ENCODE results near the gene DGAT2.

Gene DGAT2

DNA sequence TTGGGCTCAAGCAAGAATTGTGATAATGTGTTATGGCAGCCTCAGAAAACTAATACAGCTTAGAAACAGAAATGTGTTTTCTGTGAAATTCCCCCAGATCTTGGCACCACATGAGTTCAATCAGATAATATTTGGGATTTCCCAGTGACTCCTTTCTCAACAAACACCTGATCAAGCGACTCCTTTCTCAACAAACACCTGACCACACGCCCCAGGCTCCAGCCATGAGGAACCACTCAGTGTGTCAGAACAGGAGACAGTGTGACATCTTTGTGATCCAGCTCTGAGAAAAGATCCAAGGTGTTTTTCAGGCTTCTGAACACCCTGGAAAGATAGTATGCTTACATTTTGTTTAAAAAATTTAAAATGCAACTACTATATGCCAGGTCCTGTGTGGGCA, 44.5 kb downstream of the DGAT2 start:
- no peaks in the 10 kb centered on the region for H3K9me3 ChIP-seq (ENCODE audit: control insufficient read depth, insufficient read depth, low read depth, low read length)
- no peaks in the 10 kb centered on the region for H3K4me1 ChIP-seq (ENCODE audit: control insufficient read depth, insufficient read depth, low read length)
- TF ChIP-seq ZXDB (tag by site-specific recombination; IDR thresholded peaks at IDR 0.05) (no peak), GLI4 (tag by site-specific recombination; IDR thresholded peaks at IDR 0.05) (no peak), ZNF248 (tag by site-specific recombination; IDR thresholded peaks at IDR 0.05) (no peak), ZBTB21 (tag by site-specific recombination; IDR thresholded peaks at IDR 0.05) (no peak), MYNN (tag by site-specific recombination; IDR thresholded peaks at IDR 0.05; ENCODE audit: borderline replicate concordance) (no peak), ZNF596 (tag by site-specific recombination; IDR thresholded peaks at IDR 0.05) (no peak), WT1 (tag by site-specific recombination; IDR thresholded peaks at IDR 0.05) (no peak)
- H3K27ac ChIP-seq (ENCODE audit: extremely low read depth, low read depth, low read length) = no peak overlapping the region
- POLR2A ChIA-PET = no interaction called here
- H3K4me3 ChIP-seq (ENCODE audit: low read depth, low read length) = no peak overlapping the region
- no peaks in the 10 kb centered on the region for H3K36me3 ChIP-seq (ENCODE audit: control insufficient read depth in 2 of 2, insufficient read depth in 1 of 2, low read length in 2 of 2)
- CTCF ChIA-PET = interaction anchor here (0.5 to 3.4 kb wide), 6 partner anchors 11 to 395 kb away, joined by 3 to 14 read pairs (median 4); no protein-coding TSS in a partner anchor

DNA sequence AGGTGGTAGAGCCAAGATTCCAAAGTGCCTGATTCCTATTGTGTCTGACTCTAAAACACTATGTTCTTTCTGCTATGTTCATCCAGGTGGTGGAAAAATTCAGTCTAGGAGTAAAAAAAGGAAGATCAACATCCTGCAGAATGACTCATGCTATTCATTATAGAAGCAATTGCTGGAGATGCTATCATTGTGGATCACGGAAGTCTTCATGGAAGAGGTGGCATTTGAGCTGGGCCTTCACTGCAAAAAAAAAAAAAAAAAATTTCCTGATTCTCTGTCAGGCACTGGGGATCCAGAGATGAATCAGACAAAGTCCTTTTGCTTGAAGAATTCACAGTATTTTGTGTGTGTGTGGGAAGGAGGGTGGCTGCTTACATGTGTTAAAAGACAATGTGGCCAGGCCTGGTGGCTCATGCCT, 45.1 kb downstream of the DGAT2 start:
- ChIA-PET POLR2A (no interaction called here), CTCF (interaction anchor here (0.7 to 2.1 kb wide), 5 partner anchors 11 to 395 kb away, joined by 4 to 14 read pairs (median 5); no protein-coding TSS in a partner anchor)
- no peaks in the 10 kb centered on the region for H3K9me3 ChIP-seq (ENCODE audit: control insufficient read depth, insufficient read depth, low read depth, low read length)
- H3K36me3 ChIP-seq (ENCODE audit: control insufficient read depth in 2 of 2, insufficient read depth in 1 of 2, low read length in 2 of 2) = no peaks in the 10 kb centered on the region
- no peak overlapping the region for H3K4me3 ChIP-seq (ENCODE audit: low read depth, low read length)
- TF ChIP-seq BCL11B (tag by site-specific recombination; IDR thresholded peaks at IDR 0.05; ENCODE audit: low read depth) (no peak), ZNF10 (tag by site-specific recombination; IDR thresholded peaks at IDR 0.05) (no peak), KLF1 (tag by site-specific recombination; IDR thresholded peaks at IDR 0.05) (no peak), ZNF426 (tag by site-specific recombination; IDR thresholded peaks at IDR 0.05) (no peak), ZNF626 (tag by site-specific recombination; IDR thresholded peaks at IDR 0.05) (no peak), ZBTB48 (tag by site-specific recombination; IDR thresholded peaks at IDR 0.05) (no peak), ZNF416 (tag by site-specific recombination; IDR thresholded peaks at IDR 0.05) (no peak), ZNF677 (tag by site-specific recombination; IDR thresholded peaks at IDR 0.05) (no peak), ZNF311 (tag by site-specific recombination; IDR thresholded peaks at IDR 0.05; ENCODE audit: borderline replicate concordance) (no peak), ZNF211 (tag by site-specific recombination; IDR thresholded peaks at IDR 0.05; ENCODE audit: low read depth) (no peak), ZFP37 (tag by site-specific recombination; IDR thresholded peaks at IDR 0.05) (no peak), ZNF169 (tag by site-specific recombination; IDR thresholded peaks at IDR 0.05) (no peak), ZBTB17 (tag by site-specific recombination; IDR thresholded peaks at IDR 0.05) (no peak), ZNF423 (tag by site-specific recombination; IDR thresholded peaks at IDR 0.05) (no peak), GLIS2 (tag by site-specific recombination; IDR thresholded peaks at IDR 0.05) (no peak)
- no peak overlapping the region for H3K27ac ChIP-seq (ENCODE audit: extremely low read depth, low read depth, low read length)
- no peaks in the 10 kb centered on the region for H3K4me1 ChIP-seq (ENCODE audit: control insufficient read depth, insufficient read depth, low read length)

DNA sequence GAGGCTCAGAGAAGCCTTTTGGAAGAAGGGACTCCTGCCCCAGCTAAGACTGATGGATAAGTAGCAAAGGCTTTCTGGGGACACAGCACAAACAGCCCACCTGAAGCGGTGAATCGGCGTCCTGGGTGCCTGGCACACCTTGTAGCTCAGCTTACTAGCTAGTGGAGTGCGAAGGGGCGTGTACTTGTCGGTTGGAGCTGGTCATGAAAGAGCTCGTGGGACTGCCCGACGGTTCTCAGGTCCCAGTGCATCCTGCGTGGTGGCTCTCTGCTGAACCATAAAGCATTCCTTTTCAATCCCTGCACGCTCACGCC, 45.7 kb downstream of the DGAT2 start:
- H3K4me3 ChIP-seq (ENCODE audit: low read depth, low read length) = peak overlapping the region; percentile 90
- TF ChIP-seq ZNF777 (tag by site-specific recombination; IDR thresholded peaks at IDR 0.05; ENCODE audit: borderline replicate concordance) (peak; percentile 56; the same call in 1 of the 2 replicates), HOXD13 (CRISPR knock-in tag; IDR thresholded peaks at IDR 0.05; ENCODE audit: borderline replicate concordance) (no peak)

More for the DNA sequence above, 45.7 kb downstream of the DGAT2 start:
- no peaks in the 10 kb centered on the region for H3K36me3 ChIP-seq (ENCODE audit: control insufficient read depth in 2 of 2, insufficient read depth in 1 of 2, low read length in 2 of 2)
- H3K27ac ChIP-seq (ENCODE audit: extremely low read depth, low read depth, low read length) = no peak overlapping the region
- ChIA-PET CTCF (interaction anchor here (0.7 to 2.1 kb wide), 5 partner anchors 12 to 394 kb away, joined by 4 to 14 read pairs (median 5); no protein-coding TSS in a partner anchor), POLR2A (interaction anchor here (1.5 kb wide), 1 partner anchor 393 kb away, joined by 4 read pairs; no protein-coding TSS in a partner anchor)
- H3K4me1 ChIP-seq (ENCODE audit: control insufficient read depth, insufficient read depth, low read length) = no peaks in the 10 kb centered on the region
- no peaks in the 10 kb centered on the region for H3K9me3 ChIP-seq (ENCODE audit: control insufficient read depth, insufficient read depth, low read depth, low read length)

Measured in HEK293 (cell line).